GM12874 (cell line): ENCODE results near the gene SERPINH1.

Experiments used
- TF ChIP-seq, protein P1 (sequence below): IDR thresholded peaks from 2 replicates; pipeline ENCODE4 v1.5.1; 2011; ENCODE audit warnings: low read depth, mild to moderate bottlenecking, control low read depth, low read length, moderate library complexity; ENCODE audit not compliant: insufficient read depth

The SERPINH1 gene

DNA sequence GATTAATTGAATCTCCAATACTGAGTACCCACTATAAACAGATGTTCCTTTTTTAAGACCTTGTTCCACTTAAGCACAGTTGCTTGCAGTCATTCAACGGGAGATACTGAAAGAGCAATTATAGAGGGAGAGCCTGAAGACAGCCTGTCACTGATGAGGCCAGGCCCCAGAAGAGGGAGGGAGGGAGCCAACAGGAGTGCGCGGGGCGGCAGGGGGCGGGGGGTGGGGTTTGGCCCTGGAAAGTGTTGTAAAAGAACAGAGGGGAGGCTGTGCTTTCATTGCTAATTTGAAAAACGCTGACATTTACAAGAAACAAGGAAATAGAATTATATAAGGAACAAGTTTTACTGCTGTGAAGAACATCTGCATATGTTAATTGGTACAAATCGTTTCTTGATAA lies 53.7 kb downstream of the SERPINH1 start:
- TF ChIP-seq, protein P1, sequence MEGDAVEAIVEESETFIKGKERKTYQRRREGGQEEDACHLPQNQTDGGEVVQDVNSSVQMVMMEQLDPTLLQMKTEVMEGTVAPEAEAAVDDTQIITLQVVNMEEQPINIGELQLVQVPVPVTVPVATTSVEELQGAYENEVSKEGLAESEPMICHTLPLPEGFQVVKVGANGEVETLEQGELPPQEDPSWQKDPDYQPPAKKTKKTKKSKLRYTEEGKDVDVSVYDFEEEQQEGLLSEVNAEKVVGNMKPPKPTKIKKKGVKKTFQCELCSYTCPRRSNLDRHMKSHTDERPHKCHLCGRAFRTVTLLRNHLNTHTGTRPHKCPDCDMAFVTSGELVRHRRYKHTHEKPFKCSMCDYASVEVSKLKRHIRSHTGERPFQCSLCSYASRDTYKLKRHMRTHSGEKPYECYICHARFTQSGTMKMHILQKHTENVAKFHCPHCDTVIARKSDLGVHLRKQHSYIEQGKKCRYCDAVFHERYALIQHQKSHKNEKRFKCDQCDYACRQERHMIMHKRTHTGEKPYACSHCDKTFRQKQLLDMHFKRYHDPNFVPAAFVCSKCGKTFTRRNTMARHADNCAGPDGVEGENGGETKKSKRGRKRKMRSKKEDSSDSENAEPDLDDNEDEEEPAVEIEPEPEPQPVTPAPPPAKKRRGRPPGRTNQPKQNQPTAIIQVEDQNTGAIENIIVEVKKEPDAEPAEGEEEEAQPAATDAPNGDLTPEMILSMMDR: no peak

GRCh38 chr11:75616281-75616680 lies 54.2 kb downstream of the SERPINH1 start:
- TF ChIP-seq, protein P1: no peak
